CD4-positive, alpha-beta T cell (primary cell): ENCODE results near the gene SLC22A6. TPM values are rescaled to one million over a fixed set of nuclear protein-coding genes. Genes with fewer than 3 reads are reported as not detected.

Experiments
- ATAC-seq: fragments of 200-7000 bp; cut with Tn5 transposase; one replicate; pipeline ENCODE4 v1.10.0; 2022; ENCODE audit warnings: mild to moderate bottlenecking; ENCODE audit not compliant: poor library complexity
- CTCF ChIA-PET: fragments of 350-600 bp; sonication (Branson Sonifier 250); formaldehyde crosslinking; loops from one replicate; lab custom pipeline; 2021; ENCODE audit warnings: antibody characterized with exemption, inconsistent platforms; lab: Charles Lee
- POLR2A ChIA-PET: fragments of 350-600 bp; sonication (Branson Sonifier 250); formaldehyde crosslinking; loops from one replicate; lab custom pipeline; 2021; ENCODE audit warnings: antibody characterized with exemption, inconsistent platforms; lab: Charles Lee
- DNase-seq, 14 experiments: peaks; one replicate each; pipeline ENCODE4 v3.0.0-alpha.2; 2013 to 2020; ENCODE audit warnings: mixed read lengths in 2 of 14
- H3K27ac ChIP-seq, 2 donors: one replicate each; pipeline versions ENCODE4 v1.5.1 to v1.7.0; 2013; ENCODE audit warnings: low read length in 2 of 2, low read depth in 1 of 2, mild to moderate bottlenecking in 1 of 2
- H3K27me3 ChIP-seq, 2 experiments: 1 replicate in 1 of 2; 2 replicates in 1 of 2; pipeline versions ENCODE4 v1.6.1 to v1.7.0; 2013; ENCODE audit warnings: low read length in 2 of 2, control low read depth in 1 of 2, mild to moderate bottlenecking in 1 of 2, moderate library complexity in 1 of 2; ENCODE audit not compliant: insufficient read depth in 2 of 2, control insufficient read depth in 1 of 2
- H3K36me3 ChIP-seq: one replicate; pipeline ENCODE4 v1.6.1; 2013; ENCODE audit warnings: low read length, control low read depth; ENCODE audit not compliant: insufficient read depth
- H3K4me1 ChIP-seq: one replicate; pipeline ENCODE4 v1.6.1; 2013; ENCODE audit warnings: low read length, control low read depth; ENCODE audit not compliant: insufficient read depth
- H3K4me3 ChIP-seq: one replicate; pipeline ENCODE4 v1.5.1; 2013; ENCODE audit warnings: mild to moderate bottlenecking, low read length, moderate library complexity
- H3K9me3 ChIP-seq, 2 experiments: 1 replicate in 1 of 2; 2 replicates in 1 of 2; pipeline versions ENCODE4 v1.6.1 to v1.7.0; 2013; ENCODE audit warnings: low read length in 2 of 2, mild to moderate bottlenecking in 2 of 2, control low read depth in 1 of 2, moderate library complexity in 1 of 2; ENCODE audit not compliant: control insufficient read depth in 1 of 2, insufficient read depth in 1 of 2
- H3K27ac Mint-ChIP-seq: one replicate; pipeline ENCODE4 v1.8.0; 2020; ENCODE audit warnings: mixed read lengths
- H3K27me3 Mint-ChIP-seq: one replicate; pipeline ENCODE4 v1.8.0; 2021; ENCODE audit warnings: mixed read lengths
- H3K36me3 Mint-ChIP-seq: one replicate; pipeline ENCODE4 v1.8.0; 2021; ENCODE audit warnings: low read depth, mixed read lengths
- H3K4me1 Mint-ChIP-seq: one replicate; pipeline ENCODE4 v1.8.0; 2021; ENCODE audit warnings: low read depth, mixed read lengths
- H3K4me3 Mint-ChIP-seq: one replicate; pipeline ENCODE4 v1.8.0; 2020; ENCODE audit warnings: mild to moderate bottlenecking, mixed read lengths
- H3K9me3 Mint-ChIP-seq: one replicate; pipeline ENCODE4 v1.8.0; 2020; ENCODE audit warnings: mixed read lengths
- intact Hi-C, 2 experiments: fragments of 100-400 bp; cut with DNase I in 1 of 2; cut with micrococcal nuclease in 1 of 2; formaldehyde crosslinking; loops; one replicate each; pipeline versions ENCODE4 v1.15.1 to v1.9.0; 2023 to 2025; cut with DNase I, micrococcal nuclease
- total RNA-seq, 174 experiments: library from RNA in 2 of 174; stranded (reverse) in 2 of 174; gene quantifications; one replicate each; pipeline ENCODE4 v1.2.3 and lab custom pipeline; 2021 to 2026
- TF ChIP-seq, protein P1 (sequence below): fragments of 200-600 bp; IDR thresholded peaks from one replicate; pipeline ENCODE4 v1.8.0; 2022; ENCODE audit warnings: antibody characterized with exemption, mild to moderate bottlenecking

The SLC22A6 gene
- total RNA-seq, 2 experiments from 2014 or later: not detected

DNA sequence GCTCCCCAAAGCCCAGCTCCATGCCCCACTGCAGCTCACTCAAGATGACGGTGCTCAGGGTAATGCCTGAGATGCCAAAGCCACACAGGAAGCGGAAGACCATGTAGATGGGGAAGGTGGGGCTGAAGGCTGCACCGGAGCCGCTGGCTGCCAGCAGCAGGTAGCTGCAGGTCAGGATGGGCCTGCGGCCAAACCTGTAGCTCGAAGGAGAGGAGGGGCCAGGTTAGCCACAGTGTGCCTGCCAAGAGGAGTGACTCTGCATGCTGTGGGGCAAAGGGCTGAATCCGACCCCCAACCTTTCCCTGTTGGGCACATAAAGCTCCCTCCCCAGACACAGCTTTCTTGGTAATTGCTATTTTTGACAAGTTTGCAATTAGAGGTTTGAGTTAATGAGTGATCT, 14.9 kb upstream of the SLC22A6 start:
- no peak overlapping the region for H3K27ac ChIP-seq
- peaks cover 20% of the 10 kb centered on the region for H3K27me3 Mint-ChIP-seq
- no peaks in the 10 kb centered on the region for H3K4me1 Mint-ChIP-seq
- no peaks in the 10 kb centered on the region for H3K9me3 ChIP-seq
- ATAC-seq (no peak), DNase-seq (peak in 1 of 14 experiments; percentile 1)
- H3K27ac Mint-ChIP-seq: no peak overlapping the region
- no peaks in the 10 kb centered on the region for H3K9me3 Mint-ChIP-seq
- peaks cover 0 to 5% of the 10 kb centered on the region in 2 experiments for H3K27me3 ChIP-seq
- CTCF ChIA-PET: no interaction called here
- no peaks in the 10 kb centered on the region for H3K36me3 ChIP-seq
- H3K36me3 Mint-ChIP-seq: no peaks in the 10 kb centered on the region
- intact Hi-C loops: no loop called here
- TF ChIP-seq, protein P1, sequence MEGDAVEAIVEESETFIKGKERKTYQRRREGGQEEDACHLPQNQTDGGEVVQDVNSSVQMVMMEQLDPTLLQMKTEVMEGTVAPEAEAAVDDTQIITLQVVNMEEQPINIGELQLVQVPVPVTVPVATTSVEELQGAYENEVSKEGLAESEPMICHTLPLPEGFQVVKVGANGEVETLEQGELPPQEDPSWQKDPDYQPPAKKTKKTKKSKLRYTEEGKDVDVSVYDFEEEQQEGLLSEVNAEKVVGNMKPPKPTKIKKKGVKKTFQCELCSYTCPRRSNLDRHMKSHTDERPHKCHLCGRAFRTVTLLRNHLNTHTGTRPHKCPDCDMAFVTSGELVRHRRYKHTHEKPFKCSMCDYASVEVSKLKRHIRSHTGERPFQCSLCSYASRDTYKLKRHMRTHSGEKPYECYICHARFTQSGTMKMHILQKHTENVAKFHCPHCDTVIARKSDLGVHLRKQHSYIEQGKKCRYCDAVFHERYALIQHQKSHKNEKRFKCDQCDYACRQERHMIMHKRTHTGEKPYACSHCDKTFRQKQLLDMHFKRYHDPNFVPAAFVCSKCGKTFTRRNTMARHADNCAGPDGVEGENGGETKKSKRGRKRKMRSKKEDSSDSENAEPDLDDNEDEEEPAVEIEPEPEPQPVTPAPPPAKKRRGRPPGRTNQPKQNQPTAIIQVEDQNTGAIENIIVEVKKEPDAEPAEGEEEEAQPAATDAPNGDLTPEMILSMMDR: no peak
- no peak overlapping the region for H3K4me3 ChIP-seq
- POLR2A ChIA-PET: no interaction called here
- no peak overlapping the region for H3K4me3 Mint-ChIP-seq
- no peaks in the 10 kb centered on the region for H3K4me1 ChIP-seq

DNA sequence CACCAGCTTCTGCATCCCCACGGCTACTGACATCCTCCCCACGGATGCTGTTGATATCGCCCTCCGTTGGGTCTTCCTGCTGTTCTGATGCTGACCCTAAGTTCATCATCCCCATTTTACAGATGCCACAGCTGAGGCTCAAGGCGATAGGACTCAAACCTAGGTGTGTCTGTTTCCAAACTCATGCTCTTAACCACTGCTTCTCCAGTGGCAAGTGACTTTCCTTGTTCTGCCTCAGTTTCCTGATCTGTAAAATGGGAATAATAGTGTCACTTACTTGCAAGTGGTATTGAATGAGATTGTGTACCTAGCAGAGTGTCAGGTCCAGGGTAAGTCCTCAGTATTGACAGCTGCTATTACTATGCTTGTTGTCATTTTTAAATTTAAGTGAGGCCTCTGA, 14.4 kb upstream of the SLC22A6 start:
- CTCF ChIA-PET: no interaction called here
- no peaks in the 10 kb centered on the region for H3K4me1 ChIP-seq
- H3K36me3 ChIP-seq: no peaks in the 10 kb centered on the region
- POLR2A ChIA-PET: no interaction called here
- DNase-seq (no peak), ATAC-seq (no peak)
- TF ChIP-seq, protein P1: no peak
- peaks cover 22% of the 10 kb centered on the region for H3K27me3 Mint-ChIP-seq
- H3K4me3 Mint-ChIP-seq: no peak overlapping the region
- peaks cover 0 to 5% of the 10 kb centered on the region in 2 experiments for H3K27me3 ChIP-seq
- no peaks in the 10 kb centered on the region for H3K36me3 Mint-ChIP-seq
- H3K27ac Mint-ChIP-seq: no peak overlapping the region
- intact Hi-C loops: no loop called here
- H3K4me1 Mint-ChIP-seq: no peaks in the 10 kb centered on the region
- H3K4me3 ChIP-seq: no peak overlapping the region
- no peaks in the 10 kb centered on the region for H3K9me3 Mint-ChIP-seq
- H3K27ac ChIP-seq: no peak overlapping the region
- no peaks in the 10 kb centered on the region for H3K9me3 ChIP-seq

DNA sequence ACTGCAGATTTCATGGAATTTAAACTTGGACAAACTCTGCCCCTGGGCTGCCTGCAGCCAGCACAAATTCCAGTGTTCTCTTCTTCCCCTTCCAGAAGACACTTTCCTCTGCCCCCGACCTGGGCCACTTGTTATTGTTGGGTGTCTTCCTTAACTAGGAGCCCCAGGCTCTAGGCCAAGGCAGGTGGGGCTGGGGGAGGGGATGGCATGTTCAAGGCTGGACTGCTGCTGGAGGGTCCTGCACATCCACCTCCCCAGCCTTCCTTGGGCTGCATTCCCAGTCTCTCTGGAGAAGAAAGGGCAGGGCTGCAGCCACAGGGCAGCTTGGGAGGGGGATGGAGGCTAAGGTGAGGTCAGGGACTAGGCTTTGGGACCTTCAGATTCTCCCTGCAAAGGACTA, 11.5 kb upstream of the SLC22A6 start:
- Histone ChIP-seq H3K27ac (no peak overlapping the region), H3K4me1 (no peaks in the 10 kb centered on the region), H3K36me3 (no peaks in the 10 kb centered on the region), H3K27me3 (peaks cover 0 to 5% of the 10 kb centered on the region in 2 experiments), H3K4me3 (no peak overlapping the region), H3K9me3 (no peaks in the 10 kb centered on the region)
- TF ChIP-seq, protein P1: no peak
- ATAC-seq (no peak), DNase-seq (no peak)
- CTCF ChIA-PET: no interaction called here
- intact Hi-C loops: no loop called here
- Mint-ChIP-seq H3K27me3 (peaks cover 35% of the 10 kb centered on the region), H3K27ac (no peak overlapping the region), H3K4me1 (no peaks in the 10 kb centered on the region), H3K36me3 (no peaks in the 10 kb centered on the region), H3K4me3 (no peak overlapping the region), H3K9me3 (no peaks in the 10 kb centered on the region)
- POLR2A ChIA-PET: no interaction called here
